ENCODE data around the gene KCNQ1. TPM values are rescaled to one million over a fixed set of nuclear protein-coding genes. Genes with fewer than 3 reads are reported as not detected.

KCNQ1 gene
- total RNA-seq, 4 donors from 2014 or later = 5.6 to 46.8 (median 24.6) TPM

GRCh38 chr11:2813141-2813908 is 368.5 kb downstream of the KCNQ1 start:
- in situ Hi-C loops (cut with MboI; ENCODE audit: low pct_ligation_motif_present in 1 of 4, low pct_unique_long_range_greater_than_20kb in 1 of 4, low sequenced_read_pairs in 3 of 4) = no loop called here
- 71 to 74% methylated on average over 9 to 14 of the region's 14 CpGs for WGBS, 2 donors (ENCODE audit: low coverage in 1 of 2)
- Histone ChIP-seq H3K27ac (peak overlapping the region in 2 of 4 donors; percentile 28 to 57), H3K4me3 (no peak overlapping the region), H3K36me3 (no peaks in the 10 kb centered on the region), H3K4me1 (peaks cover 0 to 23% (median 10%) of the 10 kb centered on the region in 4 donors), H3K27me3 (no peaks in the 10 kb centered on the region), H3K9me3 (no peaks in the 10 kb centered on the region)
- TF ChIP-seq EP300 (IDR thresholded peaks at IDR 0.05; ENCODE audit: low read depth) (no peak), POLR2AphosphoS5 (IDR thresholded peaks at IDR 0.05) (no peak), POLR2A (IDR thresholded peaks at IDR 0.05) (no peak)
- TF ChIP-seq, protein P1, sequence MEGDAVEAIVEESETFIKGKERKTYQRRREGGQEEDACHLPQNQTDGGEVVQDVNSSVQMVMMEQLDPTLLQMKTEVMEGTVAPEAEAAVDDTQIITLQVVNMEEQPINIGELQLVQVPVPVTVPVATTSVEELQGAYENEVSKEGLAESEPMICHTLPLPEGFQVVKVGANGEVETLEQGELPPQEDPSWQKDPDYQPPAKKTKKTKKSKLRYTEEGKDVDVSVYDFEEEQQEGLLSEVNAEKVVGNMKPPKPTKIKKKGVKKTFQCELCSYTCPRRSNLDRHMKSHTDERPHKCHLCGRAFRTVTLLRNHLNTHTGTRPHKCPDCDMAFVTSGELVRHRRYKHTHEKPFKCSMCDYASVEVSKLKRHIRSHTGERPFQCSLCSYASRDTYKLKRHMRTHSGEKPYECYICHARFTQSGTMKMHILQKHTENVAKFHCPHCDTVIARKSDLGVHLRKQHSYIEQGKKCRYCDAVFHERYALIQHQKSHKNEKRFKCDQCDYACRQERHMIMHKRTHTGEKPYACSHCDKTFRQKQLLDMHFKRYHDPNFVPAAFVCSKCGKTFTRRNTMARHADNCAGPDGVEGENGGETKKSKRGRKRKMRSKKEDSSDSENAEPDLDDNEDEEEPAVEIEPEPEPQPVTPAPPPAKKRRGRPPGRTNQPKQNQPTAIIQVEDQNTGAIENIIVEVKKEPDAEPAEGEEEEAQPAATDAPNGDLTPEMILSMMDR (IDR thresholded peaks at IDR 0.05) = no peak
- intact Hi-C loops (cut with DNase I; ENCODE audit: low total_unique reads) = no loop called here
- no peak for DNase-seq

DNA sequence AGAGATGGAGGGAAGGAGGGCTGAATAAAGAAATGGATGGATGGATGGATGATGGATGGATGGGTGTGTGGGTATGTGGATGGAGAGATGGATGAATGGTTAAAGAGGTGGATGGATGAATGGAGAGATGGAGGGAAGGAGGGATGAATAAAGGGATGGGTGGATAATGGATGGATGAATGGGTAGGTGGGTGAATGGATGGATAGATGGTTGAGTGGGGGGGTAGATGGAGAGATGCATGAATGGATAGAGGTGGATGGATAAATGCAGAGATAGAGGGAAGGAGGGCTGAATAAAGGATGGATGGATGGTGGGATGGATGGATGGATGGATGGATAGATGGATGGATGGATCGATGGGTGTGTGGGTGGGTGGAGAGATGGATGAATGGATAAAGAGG is 369.2 kb downstream of the KCNQ1 start:
- no peaks in the 10 kb centered on the region for H3K27me3 ChIP-seq
- no peaks in the 10 kb centered on the region for H3K36me3 ChIP-seq
- in situ Hi-C loops (cut with MboI; ENCODE audit: low pct_ligation_motif_present in 1 of 4, low pct_unique_long_range_greater_than_20kb in 1 of 4, low sequenced_read_pairs in 3 of 4) = no loop called here
- no peak for DNase-seq
- H3K27ac ChIP-seq = no peak overlapping the region
- peaks cover 0 to under 1% of the 10 kb centered on the region in 2 donors for H3K9me3 ChIP-seq
- H3K4me1 ChIP-seq = peaks cover 0 to 21% (median 10%) of the 10 kb centered on the region in 4 donors
- no peak overlapping the region for H3K4me3 ChIP-seq
- 84 to 91% methylated on average over 1 of the region's 1 CpG for WGBS, 2 donors (ENCODE audit: low coverage in 1 of 2)
- TF ChIP-seq, protein P1 (IDR thresholded peaks at IDR 0.05) = no peak
- no peak for TF ChIP-seq EP300 (IDR thresholded peaks at IDR 0.05; ENCODE audit: low read depth)
- TF ChIP-seq POLR2AphosphoS5 (IDR thresholded peaks at IDR 0.05) = no peak
- TF ChIP-seq POLR2A (IDR thresholded peaks at IDR 0.05) = no peak
- intact Hi-C loops (cut with DNase I; ENCODE audit: low total_unique reads) = no loop called here

DNA sequence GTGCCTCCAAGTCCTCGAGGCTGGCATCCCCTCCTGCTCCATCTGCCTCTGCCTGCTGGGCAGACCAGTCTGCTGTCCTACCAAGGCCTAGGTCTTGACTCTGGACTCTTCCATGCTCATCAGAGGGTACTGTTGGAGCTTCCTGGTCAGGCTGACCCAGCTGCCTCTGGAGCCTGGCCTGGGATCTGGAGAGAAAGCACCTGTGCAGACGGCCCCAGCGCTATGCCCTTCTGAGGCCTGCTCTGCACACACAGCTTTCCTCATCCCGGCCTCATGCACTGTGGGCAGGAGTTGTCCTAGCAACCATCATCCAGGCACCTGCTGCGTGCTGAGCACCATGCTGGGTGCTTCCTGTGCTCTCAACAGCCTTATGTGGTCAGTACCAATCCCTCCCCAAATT is 369.9 kb downstream of the KCNQ1 start:
- DNase-seq = no peak
- Histone ChIP-seq H3K36me3 (no peaks in the 10 kb centered on the region), H3K4me3 (no peak overlapping the region), H3K27me3 (no peaks in the 10 kb centered on the region), H3K27ac (no peak overlapping the region), H3K4me1 (peaks cover 0 to 21% (median 10%) of the 10 kb centered on the region in 4 donors), H3K9me3 (peaks cover 0 to 7% of the 10 kb centered on the region in 2 donors)
- intact Hi-C loops (cut with DNase I; ENCODE audit: low total_unique reads) = no loop called here
- TF ChIP-seq, protein P1 (IDR thresholded peaks at IDR 0.05) = no peak
- TF ChIP-seq POLR2AphosphoS5 (IDR thresholded peaks at IDR 0.05) (no peak), EP300 (IDR thresholded peaks at IDR 0.05; ENCODE audit: low read depth) (no peak), POLR2A (IDR thresholded peaks at IDR 0.05) (no peak)
- in situ Hi-C loops (cut with MboI; ENCODE audit: low pct_ligation_motif_present in 1 of 4, low pct_unique_long_range_greater_than_20kb in 1 of 4, low sequenced_read_pairs in 3 of 4) = no loop called here
- WGBS, 2 donors (ENCODE audit: low coverage in 1 of 2) = 95% methylated on average over 5 of the region's 5 CpGs; no CpG with 5 or more reads in 1 of the 2 donors

GRCh38 chr11:2815762-2816496 is 371.1 kb downstream of the KCNQ1 start:
- peaks cover 0 to 7% of the 10 kb centered on the region in 2 donors for H3K9me3 ChIP-seq
- 88 to 94% methylated on average over 3 to 12 of the region's 16 CpGs for WGBS, 2 donors (ENCODE audit: low coverage in 1 of 2)
- no peak for TF ChIP-seq EP300 (IDR thresholded peaks at IDR 0.05; ENCODE audit: low read depth)
- TF ChIP-seq POLR2AphosphoS5 (IDR thresholded peaks at IDR 0.05) = no peak
- no peak for TF ChIP-seq POLR2A (IDR thresholded peaks at IDR 0.05)
- TF ChIP-seq, protein P1 (IDR thresholded peaks at IDR 0.05) = no peak
- intact Hi-C loops (cut with DNase I; ENCODE audit: low total_unique reads) = no loop called here
- no peak overlapping the region for H3K4me3 ChIP-seq
- H3K27me3 ChIP-seq = no peaks in the 10 kb centered on the region
- H3K4me1 ChIP-seq = peaks cover 0 to 21% (median 10%) of the 10 kb centered on the region in 4 donors
- H3K36me3 ChIP-seq = no peaks in the 10 kb centered on the region
- no peak for DNase-seq
- in situ Hi-C loops (cut with MboI; ENCODE audit: low pct_ligation_motif_present in 1 of 4, low pct_unique_long_range_greater_than_20kb in 1 of 4, low sequenced_read_pairs in 3 of 4) = no loop called here
- no peak overlapping the region for H3K27ac ChIP-seq
